Measurements from ENCODE around the gene WDR11.
"Not testable (repeated sequence)": the region's sequence is repeated elsewhere in the genome, so short reads cannot be mapped to it uniquely, and the experiment has no call there.

Gene WDR11

GRCh38 chr10:120841522-120842189, 9.5 kb upstream of the WDR11 start:
- no peak for DNase-seq

- no peak for DNase-seq
Observed at GRCh38 chr10:120854388-120854787, 3.2 kb downstream of the WDR11 start.

GRCh38 chr10:120861178-120861855, 10.2 kb downstream of the WDR11 start:
- DNase-seq: no peak

- DNase-seq: no peak
Observed at GRCh38 chr10:120873741-120874140, 22.6 kb downstream of the WDR11 start.

GRCh38 chr10:120883071-120883470, 31.9 kb downstream of the WDR11 start:
- DNase-seq: no peak

- DNase-seq: no peak
Observed at GRCh38 chr10:120887482-120887881, 36.3 kb downstream of the WDR11 start.

GRCh38 chr10:120891365-120891764, 40.2 kb downstream of the WDR11 start:
- DNase-seq: no peak

- no peak for DNase-seq
Observed at GRCh38 chr10:120894556-120894955, 43.4 kb downstream of the WDR11 start.

GRCh38 chr10:120897343-120897742, 46.2 kb downstream of the WDR11 start:
- DNase-seq: no peak

- no peak for DNase-seq
Observed at GRCh38 chr10:120905268-120905667, 54.1 kb downstream of the WDR11 start.

GRCh38 chr10:120917521-120918250, 66.5 kb downstream of the WDR11 start:
- DNase-seq: no peak

- not testable (repeated sequence) for DNase-seq
Observed at GRCh38 chr10:120923886-120924285, 72.7 kb downstream of the WDR11 start.

- no peak for DNase-seq
Observed at GRCh38 chr10:120926611-120927010, 75.4 kb downstream of the WDR11 start.

- no peak for DNase-seq
Observed at GRCh38 chr10:120927352-120927751, 76.2 kb downstream of the WDR11 start.

GRCh38 chr10:120929166-120929565, 78.0 kb downstream of the WDR11 start:
- no peak for DNase-seq

GRCh38 chr10:120931423-120931822, 80.3 kb downstream of the WDR11 start:
- DNase-seq: no peak

- DNase-seq: no peak
Observed at GRCh38 chr10:120931999-120932398, 80.8 kb downstream of the WDR11 start.

- no peak for DNase-seq
Observed at GRCh38 chr10:120938822-120939221, 87.7 kb downstream of the WDR11 start.

GRCh38 chr10:120940299-120940900, 89.2 kb downstream of the WDR11 start:
- DNase-seq: peak; percentile 15 to 58

- no peak for DNase-seq
Observed at GRCh38 chr10:120941501-120941900, 90.3 kb downstream of the WDR11 start.

- DNase-seq: peak; percentile 16 to 40
Observed at GRCh38 chr10:120942806-120943413, 91.7 kb downstream of the WDR11 start.

- peak; percentile 8 to 27 for DNase-seq
Observed at GRCh38 chr10:120943542-120943941, 92.4 kb downstream of the WDR11 start.

GRCh38 chr10:120944586-120945125, 93.5 kb downstream of the WDR11 start:
- DNase-seq: no peak
